GM21825 (cell line): ENCODE measurements around the gene IFNA7.
"Not testable (repeated sequence)": the region's sequence is repeated elsewhere in the genome, so short reads cannot be mapped to it uniquely, and the experiment has no call there.

Experiments
- ATAC-seq: cut with Tn5 transposase; IDR thresholded peaks from one replicate; pipeline ENCODE4 v1.9.1; 2021; ENCODE audit warnings: mild to moderate bottlenecking, moderate library complexity; ENCODE audit not compliant: unreplicated experiment

IFNA7 gene

DNA sequence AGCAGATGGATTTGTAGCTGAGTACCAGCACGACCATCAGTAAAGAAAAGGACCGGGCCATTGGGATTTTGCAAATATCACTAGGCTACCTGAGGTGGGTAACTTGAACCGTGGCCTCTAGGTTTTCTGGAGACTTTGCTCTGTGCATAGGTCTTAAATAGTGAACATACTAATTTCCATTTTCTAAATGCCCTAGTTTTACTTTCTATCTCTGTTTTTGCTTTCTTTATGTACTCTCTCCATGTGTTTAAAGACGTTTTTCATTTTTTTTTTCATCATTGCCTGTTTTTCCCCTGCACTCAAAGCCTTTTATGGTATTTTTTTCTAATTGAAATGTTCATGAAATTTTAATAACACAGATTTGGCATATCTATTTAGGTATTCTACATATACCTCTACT, at the start of gene IFNA7:
TSS of gene IFNA7 (minus strand) at position 101 of the 400 bp plus-strand sequence. CDS start at position 61, 40 bp downstream.
- not testable (repeated sequence) for ATAC-seq

GRCh38 chr9:21251638-21252037, 49.6 kb upstream of the IFNA7 start:
- no peak for ATAC-seq

- ATAC-seq, result no peak
Measured at GRCh38 chr9:21251190-21251589, 49.2 kb upstream of the IFNA7 start.

GRCh38 chr9:21244836-21245235, 42.8 kb upstream of the IFNA7 start:
- no peak for ATAC-seq

GRCh38 chr9:21239911-21240310, 37.9 kb upstream of the IFNA7 start, which contains the start of gene IFNA14:
TSS of gene IFNA14 (minus strand) at chr9:21240005. CDS start at chr9:21239935, 70 bp downstream.
- no peak for ATAC-seq

DNA sequence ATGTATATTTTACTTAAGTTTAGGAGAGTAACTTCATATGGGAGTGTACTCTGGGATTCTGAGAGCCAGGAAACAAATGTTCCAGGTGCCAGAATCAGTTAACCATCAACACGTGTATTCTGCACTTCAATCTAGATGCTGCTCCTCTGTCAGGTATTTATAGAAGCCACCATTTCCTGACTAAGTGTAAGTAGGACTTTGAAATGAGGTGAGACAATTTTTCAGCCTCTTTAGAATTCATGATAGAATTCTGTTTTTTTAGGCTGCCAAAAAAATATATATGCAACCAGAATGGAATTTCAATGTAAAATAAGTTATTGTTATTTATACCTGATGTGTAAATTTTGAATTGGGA, 34.3 kb upstream of the IFNA7 start:
- ATAC-seq, result not testable (repeated sequence)

GRCh38 chr9:21235468-21236359, 33.7 kb upstream of the IFNA7 start:
- peak; percentile 84 for ATAC-seq

DNA sequence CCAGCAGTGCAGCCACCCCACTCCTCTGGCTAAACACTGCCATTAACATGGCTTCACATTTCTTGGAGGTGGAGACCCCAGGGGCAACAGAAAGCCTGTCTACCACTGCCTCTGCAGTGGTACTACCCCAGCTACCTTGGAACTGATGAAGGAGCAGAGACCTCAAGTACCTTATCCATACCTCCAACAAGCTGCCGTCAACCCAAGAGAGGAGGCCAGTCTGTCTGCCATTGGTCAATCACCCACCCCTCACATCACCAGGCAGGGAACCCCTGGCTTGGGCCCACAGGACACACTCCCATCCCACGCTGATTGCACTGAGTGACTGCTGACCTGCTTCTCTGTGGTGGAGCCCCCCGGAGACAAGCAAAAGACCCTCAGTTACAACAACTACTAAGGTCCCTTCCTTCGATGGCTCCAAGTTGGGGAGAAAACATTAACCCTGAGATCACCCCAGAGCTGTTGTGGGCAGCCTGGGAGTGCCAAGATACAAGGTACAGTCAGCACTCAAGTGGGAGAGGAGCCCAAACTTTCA, 32.2 kb upstream of the IFNA7 start:
- ATAC-seq, result no peak

GRCh38 chr9:21233258-21233657, 31.3 kb upstream of the IFNA7 start:
- ATAC-seq, result no peak

DNA sequence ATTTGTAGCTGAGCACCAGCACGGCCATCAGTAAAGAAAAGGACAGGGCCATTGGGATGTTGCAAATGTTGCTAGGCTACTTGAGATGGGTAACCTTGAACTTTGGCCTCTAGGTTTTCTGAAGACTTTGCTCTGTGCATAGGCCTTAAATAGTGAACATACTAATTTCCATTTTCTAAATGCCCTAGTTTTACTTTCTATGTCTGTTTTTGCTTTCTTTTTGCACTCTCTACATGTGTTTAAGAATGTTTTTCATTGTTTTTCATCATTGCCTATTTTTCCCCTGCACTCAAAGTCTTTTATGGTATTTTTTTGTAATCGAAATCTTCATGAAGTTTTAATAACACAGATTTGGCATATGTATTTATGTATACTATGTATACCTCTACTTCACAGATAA, 26.1 kb upstream of the IFNA7 start, which contains the start of gene IFNA17:
TSS of gene IFNA17 (minus strand) at position 101 of the 400 bp plus-strand sequence. CDS start at position 52, 49 bp downstream.
- ATAC-seq, result no peak

- not testable (repeated sequence) for ATAC-seq
Measured at GRCh38 chr9:21217211-21217610, 15.2 kb upstream of the IFNA7 start, which contains the start of gene IFNA16. TSS of gene IFNA16 (minus strand) at chr9:21217311. CDS start at chr9:21217305, 6 bp downstream.

- peak; percentile 67 for ATAC-seq
Measured at GRCh38 chr9:21213411-21214326, 11.7 kb upstream of the IFNA7 start.

DNA sequence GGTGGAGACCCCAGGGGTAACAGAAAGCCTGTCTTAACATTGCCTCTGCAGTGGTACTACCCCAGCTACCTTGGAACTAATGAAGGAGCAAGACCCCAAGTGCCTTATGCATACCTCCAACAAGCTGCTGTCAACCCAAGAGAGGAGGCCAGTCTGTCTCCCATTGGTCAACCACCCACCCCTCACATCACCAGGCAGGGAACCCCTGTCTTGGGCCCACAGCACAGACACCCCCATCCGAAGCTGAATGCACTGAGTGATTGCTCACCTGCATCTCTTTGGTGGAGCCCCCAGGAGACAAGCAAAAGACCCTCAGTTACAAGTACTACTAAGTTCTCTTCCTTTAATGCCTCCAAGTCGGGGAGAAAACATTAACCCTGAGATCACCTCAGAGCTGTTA, 10.2 kb upstream of the IFNA7 start:
- ATAC-seq, result not testable (repeated sequence)

- not testable (repeated sequence) for ATAC-seq
Measured at GRCh38 chr9:21210782-21211181, 8.8 kb upstream of the IFNA7 start.

DNA sequence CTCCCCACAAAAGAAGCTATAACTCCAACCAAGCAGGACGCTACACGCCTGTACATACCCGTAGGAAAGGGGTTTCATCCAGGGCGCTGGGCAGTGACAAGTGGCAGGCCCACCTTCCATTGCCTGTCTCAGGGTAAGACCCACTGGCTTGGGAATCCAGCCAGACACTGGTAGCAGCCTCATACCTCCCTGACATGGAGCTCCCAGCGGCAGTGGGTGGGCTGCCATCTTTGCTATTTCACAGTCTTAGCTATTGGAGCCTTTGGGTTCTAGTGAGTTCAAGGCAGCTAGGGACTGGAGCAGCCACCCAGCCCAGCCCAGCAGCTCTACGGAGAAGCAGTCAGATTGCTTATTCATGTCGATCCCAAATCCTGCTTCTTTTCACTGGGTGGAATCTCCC, 8.3 kb upstream of the IFNA7 start:
- no peak for ATAC-seq

- ATAC-seq, result not testable (repeated sequence)
Measured at GRCh38 chr9:21207043-21207442, 5.0 kb upstream of the IFNA7 start, which contains the start of gene IFNA10. TSS of gene IFNA10 (minus strand) at chr9:21207143. CDS start at chr9:21207097, 46 bp downstream.

- no peak for ATAC-seq
Measured at GRCh38 chr9:21205204-21205603, 3.2 kb upstream of the IFNA7 start.

GRCh38 chr9:21194867-21195776, 6.9 kb downstream of the IFNA7 start:
- peak; percentile 87 for ATAC-seq

DNA sequence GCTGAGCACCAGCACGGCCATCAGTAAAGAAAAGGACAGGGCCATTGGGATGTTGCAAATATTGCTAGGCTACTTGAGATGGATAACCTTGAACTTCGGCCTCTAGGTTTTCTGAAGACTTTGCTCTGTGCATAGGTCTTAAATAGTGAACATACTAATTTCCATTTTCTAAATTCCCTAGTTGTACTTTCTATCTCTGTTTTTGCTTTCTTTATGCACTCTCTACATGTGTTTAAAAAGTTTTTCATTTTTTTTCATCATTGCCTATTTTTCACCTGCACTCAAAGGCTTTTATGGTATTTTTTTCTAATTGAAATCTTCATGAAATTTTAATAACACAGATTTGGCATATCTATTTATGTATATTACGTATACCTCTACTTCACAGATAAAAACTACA, 14.5 kb downstream of the IFNA7 start, which contains the start of gene IFNA4:
TSS of gene IFNA4 (minus strand) at position 101 of the 400 bp plus-strand sequence. CDS start at position 45, 56 bp downstream.
- ATAC-seq, result not testable (repeated sequence)
